IPS-15b (cell line): ENCODE measurements around the gene PCDHB8.
"Not testable (repeated sequence)": the region's sequence is repeated elsewhere in the genome, so short reads cannot be mapped to it uniquely, and the experiment has no call there.

Experiments used
- H3K27me3 ChIP-seq: one replicate; pipeline ENCODE4 v1.6.1; 2013; ENCODE audit warnings: low read length; ENCODE audit not compliant: control insufficient read depth, insufficient read depth
- H3K36me3 ChIP-seq: one replicate; pipeline ENCODE4 v1.6.1; 2013; ENCODE audit warnings: low read length; ENCODE audit not compliant: control insufficient read depth, insufficient read depth
- H3K4me1 ChIP-seq: one replicate; pipeline ENCODE4 v1.6.1; 2013; ENCODE audit warnings: mild to moderate bottlenecking, low read length; ENCODE audit not compliant: control insufficient read depth, insufficient read depth
- H3K4me3 ChIP-seq: one replicate; pipeline ENCODE4 v1.5.1; 2013; ENCODE audit warnings: low read depth, low read length
- H3K9ac ChIP-seq: one replicate; pipeline ENCODE4 v1.6.1; 2013; ENCODE audit warnings: low read depth, mild to moderate bottlenecking, low read length
- H3K9me3 ChIP-seq: one replicate; pipeline ENCODE4 v1.6.1; 2013; ENCODE audit warnings: mild to moderate bottlenecking, low read length; ENCODE audit not compliant: control insufficient read depth, insufficient read depth

Gene PCDHB8

GRCh38 chr5:141157901-141158300 lies 19.7 kb upstream of the PCDHB8 start:
- not testable (repeated sequence) for H3K27me3 ChIP-seq, H3K36me3 ChIP-seq, H3K9me3 ChIP-seq, H3K9ac ChIP-seq, H3K4me1 ChIP-seq, H3K4me3 ChIP-seq

DNA sequence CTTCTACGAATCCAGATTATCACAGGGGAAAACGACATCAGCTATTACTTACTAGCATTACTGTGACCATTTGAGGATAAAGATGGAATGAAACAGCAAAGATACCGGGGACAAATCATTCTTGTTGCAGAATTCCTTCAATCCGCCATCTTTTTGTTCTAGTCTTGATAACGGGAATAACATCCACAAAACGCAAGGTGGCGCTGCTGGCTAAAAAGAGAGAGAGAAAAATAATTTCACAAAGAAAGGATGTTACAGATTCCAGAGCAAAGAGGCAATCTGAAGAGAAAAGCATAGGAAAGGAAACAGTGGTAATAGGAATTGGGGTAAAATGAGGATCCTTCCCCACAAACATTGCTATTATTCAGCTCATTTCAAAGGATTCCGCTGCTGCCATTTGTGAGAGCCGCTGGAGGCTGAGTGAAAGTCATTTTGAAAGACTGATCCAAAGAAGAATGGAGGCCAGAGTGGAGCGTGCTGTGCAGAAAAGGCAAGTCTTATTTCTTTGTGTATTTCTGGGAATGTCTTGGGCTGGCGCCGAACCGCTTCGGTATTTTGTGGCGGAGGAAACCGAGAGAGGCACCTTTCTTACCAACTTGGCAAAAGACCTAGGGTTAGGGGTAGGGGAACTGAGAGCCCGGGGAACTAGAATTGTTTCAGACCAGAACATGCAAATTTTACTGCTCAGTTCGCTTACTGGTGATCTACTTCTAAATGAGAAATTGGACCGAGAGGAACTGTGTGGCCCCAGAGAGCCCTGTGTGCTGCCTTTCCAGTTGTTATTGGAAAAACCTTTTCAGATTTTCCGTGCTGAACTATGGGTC lies 5.0 kb upstream of the PCDHB8 start, which contains the start of gene PCDHB7:
PCDHB7 (plus strand) TSS at position 264 of the 824 bp plus-strand sequence; CDS start at position 456, 192 bp downstream.
- no peak within 1 kb of the TSS for H3K9ac ChIP-seq
- H3K9me3 ChIP-seq, result peaks cover 3% of the 10 kb centered on the region
- H3K27me3 ChIP-seq, result no peaks in the 10 kb centered on the region
- H3K36me3 ChIP-seq, result no peaks in the 10 kb centered on the region
- H3K4me1 ChIP-seq, result no peaks in the 10 kb centered on the region
- no peak within 1 kb of the TSS for H3K4me3 ChIP-seq

- H3K9me3 ChIP-seq, H3K27me3 ChIP-seq, H3K4me3 ChIP-seq, H3K4me1 ChIP-seq, H3K9ac ChIP-seq, H3K36me3 ChIP-seq: not testable (repeated sequence)
Measured at GRCh38 chr5:141174291-141175104, 3.1 kb upstream of the PCDHB8 start.

GRCh38 chr5:141175933-141176332 lies 1.7 kb upstream of the PCDHB8 start:
- H3K9ac ChIP-seq, result no peak overlapping the region
- no peak overlapping the region for H3K4me3 ChIP-seq
- H3K36me3 ChIP-seq, result no peaks in the 10 kb centered on the region
- H3K9me3 ChIP-seq, result peaks cover 7% of the 10 kb centered on the region
- H3K4me1 ChIP-seq, result no peaks in the 10 kb centered on the region
- no peaks in the 10 kb centered on the region for H3K27me3 ChIP-seq

- H3K27me3 ChIP-seq, H3K4me1 ChIP-seq, H3K36me3 ChIP-seq, H3K9me3 ChIP-seq, H3K4me3 ChIP-seq, H3K9ac ChIP-seq: not testable (repeated sequence)
Measured at GRCh38 chr5:141179371-141179770, 1.8 kb downstream of the PCDHB8 start.

GRCh38 chr5:141179876-141180275 lies 2.3 kb downstream of the PCDHB8 start:
- not testable (repeated sequence) for H3K27me3 ChIP-seq, H3K36me3 ChIP-seq, H3K4me3 ChIP-seq, H3K9me3 ChIP-seq, H3K4me1 ChIP-seq, H3K9ac ChIP-seq

GRCh38 chr5:141180313-141180712 lies 2.7 kb downstream of the PCDHB8 start:
- H3K9ac ChIP-seq, result no peak overlapping the region
- H3K4me1 ChIP-seq, result no peaks in the 10 kb centered on the region
- H3K4me3 ChIP-seq, result no peak overlapping the region
- H3K36me3 ChIP-seq, result no peaks in the 10 kb centered on the region
- peaks cover 6% of the 10 kb centered on the region for H3K9me3 ChIP-seq
- H3K27me3 ChIP-seq, result no peaks in the 10 kb centered on the region

- Histone ChIP-seq H3K36me3 (no peaks in the 10 kb centered on the region), H3K9ac (no peak within 1 kb of the TSS), H3K9me3 (peaks cover 3% of the 10 kb centered on the region), H3K4me1 (no peaks in the 10 kb centered on the region), H3K27me3 (no peaks in the 10 kb centered on the region), H3K4me3 (no peak within 1 kb of the TSS)
Measured at GRCh38 chr5:141182248-141182647, 4.7 kb downstream of the PCDHB8 start, which contains the start of gene PCDHB16. Gene PCDHB16 (plus strand): TSS chr5:141182387. CDS start chr5:141182560, 173 bp downstream.

- H3K4me1 ChIP-seq, H3K9ac ChIP-seq, H3K36me3 ChIP-seq, H3K4me3 ChIP-seq, H3K9me3 ChIP-seq, H3K27me3 ChIP-seq: not testable (repeated sequence)
Measured at GRCh38 chr5:141184117-141184855, 6.7 kb downstream of the PCDHB8 start.

DNA sequence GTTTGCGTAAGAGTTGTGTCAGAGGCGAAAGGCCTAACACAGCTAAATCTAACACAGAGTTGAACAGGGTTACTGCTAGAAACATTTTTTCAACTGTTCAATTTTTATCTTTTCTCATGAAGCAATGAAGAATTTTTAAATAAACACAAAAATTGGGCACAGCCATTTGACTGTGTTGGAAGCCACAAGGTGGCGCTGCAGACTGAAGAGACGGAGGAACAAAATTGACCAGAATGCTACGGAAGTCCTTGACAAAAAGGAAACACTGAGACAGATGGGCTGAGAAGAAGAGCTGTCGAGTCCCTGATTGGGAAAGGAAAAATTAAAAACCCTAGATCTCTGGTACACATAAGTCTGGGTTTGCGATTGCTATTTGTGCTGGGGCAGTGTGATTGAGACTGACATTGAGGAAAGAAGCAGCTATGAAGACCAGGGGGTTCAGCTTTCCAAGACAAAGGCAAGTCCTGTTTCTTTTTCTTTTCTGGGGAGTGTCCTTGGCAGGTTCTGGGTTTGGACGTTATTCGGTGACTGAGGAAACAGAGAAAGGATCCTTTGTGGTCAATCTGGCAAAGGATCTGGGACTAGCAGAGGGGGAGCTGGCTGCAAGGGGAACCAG lies 9.4 kb downstream of the PCDHB8 start, which contains the start of gene PCDHB9:
PCDHB9 (plus strand) TSS at position 265 of the 616 bp plus-strand sequence; CDS start at position 423, 158 bp downstream.
- Histone ChIP-seq H3K9ac (no peak within 1 kb of the TSS), H3K4me1 (no peaks in the 10 kb centered on the region), H3K36me3 (no peaks in the 10 kb centered on the region), H3K27me3 (no peaks in the 10 kb centered on the region), H3K9me3 (no peaks in the 10 kb centered on the region), H3K4me3 (no peak within 1 kb of the TSS)

DNA sequence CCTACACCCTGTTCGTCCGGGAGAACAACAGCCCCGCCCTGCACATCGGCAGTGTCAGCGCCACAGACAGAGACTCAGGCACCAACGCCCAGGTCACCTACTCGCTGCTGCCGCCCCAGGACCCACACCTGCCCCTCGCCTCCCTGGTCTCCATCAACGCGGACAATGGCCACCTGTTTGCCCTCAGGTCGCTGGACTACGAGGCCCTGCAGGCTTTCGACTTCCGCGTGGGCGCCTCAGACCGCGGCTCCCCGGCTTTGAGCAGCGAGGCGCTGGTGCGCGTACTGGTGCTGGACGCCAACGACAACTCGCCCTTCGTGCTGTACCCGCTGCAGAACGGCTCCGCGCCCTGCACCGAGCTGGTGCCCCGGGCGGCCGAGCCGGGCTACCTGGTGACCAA lies 11.1 kb downstream of the PCDHB8 start:
- not testable (repeated sequence) for H3K9ac ChIP-seq, H3K9me3 ChIP-seq, H3K36me3 ChIP-seq, H3K27me3 ChIP-seq, H3K4me1 ChIP-seq, H3K4me3 ChIP-seq
